Dendritic cell treated with granulocyte-macrophage colony-stimulating factor and Interleukin-4, amounts not matched to agents 40 ng/mL and 50 ng/mL, for 4 days (primary cell): ENCODE data around the gene PLEKHG5.

ENCODE experiments used
- H3K27ac Mint-ChIP-seq: one replicate; pipeline ENCODE4 v1.8.0; 2022; ENCODE audit warnings: mild to moderate bottlenecking, mixed read lengths
- H3K27me3 Mint-ChIP-seq: one replicate; pipeline ENCODE4 v1.8.0; 2022; ENCODE audit warnings: mild to moderate bottlenecking, mixed read lengths
- H3K36me3 Mint-ChIP-seq: one replicate; pipeline ENCODE4 v1.8.0; 2022; ENCODE audit warnings: low read depth, mixed read lengths
- H3K4me1 Mint-ChIP-seq: one replicate; pipeline ENCODE4 v1.8.0; 2022; ENCODE audit warnings: low read depth, mixed read lengths
- H3K4me3 Mint-ChIP-seq: one replicate; pipeline ENCODE4 v1.8.0; 2022; ENCODE audit warnings: mild to moderate bottlenecking, moderate library complexity, mixed read lengths
- H3K9me3 Mint-ChIP-seq: one replicate; pipeline ENCODE4 v1.8.0; 2022; ENCODE audit warnings: mixed read lengths
- intact Hi-C: fragments of 100-400 bp; cut with micrococcal nuclease; formaldehyde crosslinking; loops from one replicate; pipeline ENCODE4 v1.15.0; 2022

PLEKHG5 gene

GRCh38 chr1:6506210-6507036, 15.0 kb upstream of the PLEKHG5 start:
- intact Hi-C loops, result no loop called here
- Mint-ChIP-seq H3K4me1 (peaks cover 78% of the 10 kb centered on the region), H3K9me3 (no peaks in the 10 kb centered on the region), H3K27me3 (peaks cover 30% of the 10 kb centered on the region), H3K4me3 (no peak overlapping the region), H3K36me3 (no peaks in the 10 kb centered on the region), H3K27ac (peak overlapping the region; percentile 61)

- Mint-ChIP-seq H3K27ac (no peak overlapping the region), H3K4me3 (no peak overlapping the region), H3K9me3 (no peaks in the 10 kb centered on the region), H3K27me3 (peaks cover 37% of the 10 kb centered on the region), H3K36me3 (no peaks in the 10 kb centered on the region), H3K4me1 (peaks cover 83% of the 10 kb centered on the region)
- intact Hi-C loops, result no loop called here
Observed at GRCh38 chr1:6505367-6506209, 14.1 kb upstream of the PLEKHG5 start.

GRCh38 chr1:6504887-6505286, 13.4 kb upstream of the PLEKHG5 start:
- H3K27me3 Mint-ChIP-seq, result peaks cover 40% of the 10 kb centered on the region
- no peaks in the 10 kb centered on the region for H3K36me3 Mint-ChIP-seq
- no peaks in the 10 kb centered on the region for H3K9me3 Mint-ChIP-seq
- peaks cover 76% of the 10 kb centered on the region for H3K4me1 Mint-ChIP-seq
- H3K27ac Mint-ChIP-seq, result no peak overlapping the region
- H3K4me3 Mint-ChIP-seq, result no peak overlapping the region
- intact Hi-C loops, result no loop called here

GRCh38 chr1:6503884-6504602, 12.6 kb upstream of the PLEKHG5 start:
- Mint-ChIP-seq H3K27me3 (peaks cover 46% of the 10 kb centered on the region), H3K27ac (peak overlapping the region; percentile 2)
- intact Hi-C loops, result no loop called here

GRCh38 chr1:6502000-6502891, 10.8 kb upstream of the PLEKHG5 start:
- H3K4me1 Mint-ChIP-seq, result peaks cover 71% of the 10 kb centered on the region
- H3K9me3 Mint-ChIP-seq, result no peaks in the 10 kb centered on the region
- intact Hi-C loops, result no loop called here
- H3K36me3 Mint-ChIP-seq, result no peaks in the 10 kb centered on the region
- peak overlapping the region; percentile 59 for H3K27ac Mint-ChIP-seq
- peaks cover 59% of the 10 kb centered on the region for H3K27me3 Mint-ChIP-seq
- H3K4me3 Mint-ChIP-seq, result peak overlapping the region; percentile 7

More at GRCh38 chr1:6503884-6504602, 12.6 kb upstream of the PLEKHG5 start:
- peaks cover 73% of the 10 kb centered on the region for H3K4me1 Mint-ChIP-seq
- no peaks in the 10 kb centered on the region for H3K36me3 Mint-ChIP-seq
- H3K9me3 Mint-ChIP-seq, result no peaks in the 10 kb centered on the region
- no peak overlapping the region for H3K4me3 Mint-ChIP-seq

GRCh38 chr1:6501279-6501813, 9.9 kb upstream of the PLEKHG5 start:
- H3K9me3 Mint-ChIP-seq, result no peaks in the 10 kb centered on the region
- no peaks in the 10 kb centered on the region for H3K36me3 Mint-ChIP-seq
- intact Hi-C loops, result no loop called here
- H3K4me3 Mint-ChIP-seq, result no peak overlapping the region
- H3K4me1 Mint-ChIP-seq, result peaks cover 65% of the 10 kb centered on the region
- H3K27me3 Mint-ChIP-seq, result peaks cover 65% of the 10 kb centered on the region
- peak overlapping the region; percentile 59 for H3K27ac Mint-ChIP-seq

- peaks cover 69% of the 10 kb centered on the region for H3K4me1 Mint-ChIP-seq
- H3K27ac Mint-ChIP-seq, result peak overlapping the region; percentile 59
- H3K36me3 Mint-ChIP-seq, result no peaks in the 10 kb centered on the region
- no peaks in the 10 kb centered on the region for H3K9me3 Mint-ChIP-seq
- H3K4me3 Mint-ChIP-seq, result no peak overlapping the region
- H3K27me3 Mint-ChIP-seq, result peaks cover 69% of the 10 kb centered on the region
- intact Hi-C loops, result no loop called here
Observed at GRCh38 chr1:6500544-6501278, 9.2 kb upstream of the PLEKHG5 start.

GRCh38 chr1:6499296-6499695, 7.8 kb upstream of the PLEKHG5 start:
- Mint-ChIP-seq H3K36me3 (no peaks in the 10 kb centered on the region), H3K4me1 (peaks cover 59% of the 10 kb centered on the region), H3K4me3 (no peak overlapping the region)

GRCh38 chr1:6498576-6499111, 7.2 kb upstream of the PLEKHG5 start:
- peaks cover 52% of the 10 kb centered on the region for H3K4me1 Mint-ChIP-seq
- H3K27me3 Mint-ChIP-seq, result peaks cover 67% of the 10 kb centered on the region
- intact Hi-C loops, result no loop called here
- no peak overlapping the region for H3K4me3 Mint-ChIP-seq
- no peaks in the 10 kb centered on the region for H3K9me3 Mint-ChIP-seq
- H3K36me3 Mint-ChIP-seq, result no peaks in the 10 kb centered on the region
- H3K27ac Mint-ChIP-seq, result peak overlapping the region; percentile 65

More at GRCh38 chr1:6499296-6499695, 7.8 kb upstream of the PLEKHG5 start:
- Mint-ChIP-seq H3K27me3 (peaks cover 69% of the 10 kb centered on the region), H3K27ac (peak overlapping the region; percentile 65), H3K9me3 (no peaks in the 10 kb centered on the region)
- intact Hi-C loops, result no loop called here

- Mint-ChIP-seq H3K9me3 (no peaks in the 10 kb centered on the region), H3K27me3 (peaks cover 70% of the 10 kb centered on the region), H3K36me3 (no peaks in the 10 kb centered on the region), H3K27ac (peak overlapping the region; percentile 65), H3K4me1 (peaks cover 55% of the 10 kb centered on the region), H3K4me3 (peak overlapping the region; percentile 57)
- intact Hi-C loops, result no loop called here
Observed at GRCh38 chr1:6497867-6498575, 6.6 kb upstream of the PLEKHG5 start.

- H3K9me3 Mint-ChIP-seq, result no peaks in the 10 kb centered on the region
- H3K4me1 Mint-ChIP-seq, result peaks cover 53% of the 10 kb centered on the region
- H3K27me3 Mint-ChIP-seq, result peaks cover 76% of the 10 kb centered on the region
- peak overlapping the region; percentile 57 for H3K4me3 Mint-ChIP-seq
- no peak overlapping the region for H3K27ac Mint-ChIP-seq
- H3K36me3 Mint-ChIP-seq, result no peaks in the 10 kb centered on the region
- intact Hi-C loops, result no loop called here
Observed at GRCh38 chr1:6497215-6497866, 5.9 kb upstream of the PLEKHG5 start.
